Skeletal muscle cell (primary cell): Measurements from ENCODE around the gene GTF2IRD1.
"Not testable (repeated sequence)": the region's sequence is repeated elsewhere in the genome, so short reads cannot be mapped to it uniquely, and the experiment has no call there.

Source experiments
- DNase-seq: peaks from one replicate; pipeline ENCODE4 v3.0.0-alpha.2; 2010; ENCODE audit warnings: low read depth
- H3K4me3 ChIP-seq: 2 replicates; pipeline ENCODE4 v1.5.1; 2011; ENCODE audit warnings: low read depth, mild to moderate bottlenecking, control low read depth, low read length, moderate library complexity

Gene GTF2IRD1

GRCh38 chr7:74505471-74506324 is 52.0 kb downstream of the GTF2IRD1 start:
- H3K4me3 ChIP-seq, result no peak overlapping the region
- no peak for DNase-seq

DNA sequence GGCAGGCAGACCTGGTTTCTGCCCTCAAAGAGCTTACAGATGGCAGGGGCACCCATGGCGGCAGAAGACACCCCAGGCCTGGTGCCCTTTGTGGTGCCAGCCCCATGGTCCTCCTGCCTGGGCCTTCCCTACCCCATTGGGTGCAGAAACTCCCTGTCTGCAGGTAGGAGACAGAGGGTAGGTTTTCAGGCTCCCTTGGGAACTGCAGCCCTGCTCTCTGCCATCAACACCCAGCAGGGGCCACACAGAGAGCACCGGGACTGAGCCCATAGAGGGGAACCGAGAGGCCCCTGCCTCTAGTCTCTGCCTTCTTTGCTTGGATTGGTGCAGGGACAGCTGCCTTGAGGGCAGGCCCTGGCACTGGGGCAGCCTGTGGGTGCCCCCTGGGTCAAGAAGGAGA is 52.6 kb downstream of the GTF2IRD1 start:
- no peak overlapping the region for H3K4me3 ChIP-seq
- DNase-seq, result no peak

DNA sequence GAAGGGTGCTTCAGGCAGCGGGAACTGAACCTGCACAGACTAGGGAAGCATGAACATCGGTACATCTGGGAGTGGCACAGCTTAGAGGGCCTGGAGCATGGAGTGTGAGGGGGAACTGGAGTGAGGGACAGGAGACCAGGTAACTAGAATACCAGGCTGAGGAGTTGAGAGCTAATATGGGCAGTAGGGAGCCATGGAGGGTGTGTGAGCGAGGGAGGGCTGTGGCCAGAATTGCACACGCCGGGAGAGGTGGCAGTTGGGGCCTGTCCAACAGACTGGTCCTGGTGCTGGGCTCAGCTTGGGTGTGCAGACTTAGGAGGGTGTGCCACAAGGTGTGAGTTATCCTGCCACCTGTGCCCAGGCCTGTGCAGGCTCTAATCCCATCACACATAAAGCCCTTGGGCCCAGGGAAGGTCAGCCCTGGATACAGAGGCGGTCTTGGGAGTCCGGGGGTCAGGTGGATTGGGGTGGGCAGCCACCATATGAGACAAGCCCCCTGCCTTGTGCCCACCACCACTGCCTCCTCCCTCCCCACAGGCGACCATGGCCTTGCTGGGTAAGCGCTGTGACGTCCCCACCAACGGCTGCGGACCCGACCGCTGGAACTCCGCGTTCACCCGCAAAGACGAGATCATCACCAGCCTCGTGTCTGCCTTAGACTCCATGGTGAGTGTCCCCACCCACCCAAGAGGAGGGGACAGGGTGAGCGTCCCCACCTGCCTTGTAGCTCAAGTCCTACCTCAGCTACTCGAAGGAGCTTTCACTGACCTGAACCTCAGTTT is 54.0 kb downstream of the GTF2IRD1 start:
- DNase-seq, result no peak

DNA sequence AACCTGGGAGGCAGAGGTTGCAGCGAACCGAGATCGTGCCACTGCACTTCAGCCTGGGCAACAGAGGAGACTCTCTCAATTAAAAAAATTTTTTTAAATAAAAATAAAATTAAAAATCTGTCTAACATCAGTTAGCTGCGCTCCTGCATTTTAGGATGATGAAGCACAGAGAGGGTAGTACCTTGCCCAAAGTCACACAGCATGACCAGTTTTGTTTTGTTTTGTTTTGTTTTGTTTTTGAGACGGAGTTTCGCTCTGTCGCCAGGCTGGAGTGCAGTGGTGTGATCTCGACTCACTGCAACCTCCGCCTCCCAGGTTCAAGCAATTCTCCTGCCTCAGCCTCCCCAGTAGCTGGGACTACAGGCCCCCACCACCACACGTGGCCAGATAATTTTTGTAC is 55.7 kb downstream of the GTF2IRD1 start:
- not testable (repeated sequence) for H3K4me3 ChIP-seq, DNase-seq

More for the DNA sequence above, 54.0 kb downstream of the GTF2IRD1 start:
- H3K4me3 ChIP-seq, result no peak overlapping the region

DNA sequence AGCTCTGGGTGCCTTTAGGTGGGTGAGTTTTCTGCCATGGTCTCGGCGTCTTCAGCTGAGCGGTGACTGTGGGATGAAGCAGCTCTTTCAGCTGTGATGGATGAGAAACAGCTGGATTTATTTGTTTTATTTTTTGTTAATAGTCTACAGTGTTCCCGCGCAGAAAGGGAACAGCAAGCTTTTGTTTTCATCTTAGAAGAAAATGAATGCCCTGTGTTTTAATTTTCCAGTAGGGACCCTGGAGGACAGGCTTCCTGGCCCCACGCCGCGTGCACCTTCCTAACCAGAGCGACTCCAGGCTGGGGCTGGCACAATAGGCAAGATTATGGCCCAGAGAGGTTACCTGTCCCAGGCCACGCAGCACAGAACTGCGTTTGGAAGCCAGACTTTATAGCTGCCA is 57.6 kb downstream of the GTF2IRD1 start:
- no peak for DNase-seq
- H3K4me3 ChIP-seq, result no peak overlapping the region

- H3K4me3 ChIP-seq, result no peak overlapping the region
- no peak for DNase-seq
Observed at GRCh38 chr7:74512762-74513161, 59.1 kb downstream of the GTF2IRD1 start.

- H3K4me3 ChIP-seq, result no peak overlapping the region
- DNase-seq, result no peak
Observed at GRCh38 chr7:74514131-74514591, 60.5 kb downstream of the GTF2IRD1 start.

- no peak for DNase-seq
- H3K4me3 ChIP-seq, result no peak overlapping the region
Observed at GRCh38 chr7:74515276-74515675, 61.6 kb downstream of the GTF2IRD1 start.

GRCh38 chr7:74516214-74516613 is 62.5 kb downstream of the GTF2IRD1 start:
- H3K4me3 ChIP-seq, result no peak overlapping the region
- no peak for DNase-seq

GRCh38 chr7:74518041-74518440 is 64.3 kb downstream of the GTF2IRD1 start:
- no peak overlapping the region for H3K4me3 ChIP-seq
- DNase-seq, result no peak

- no peak for DNase-seq
- H3K4me3 ChIP-seq, result no peak overlapping the region
Observed at GRCh38 chr7:74518654-74519053, 64.9 kb downstream of the GTF2IRD1 start.

- no peak for DNase-seq
- H3K4me3 ChIP-seq, result no peak overlapping the region
Observed at GRCh38 chr7:74519395-74519794, 65.7 kb downstream of the GTF2IRD1 start.

GRCh38 chr7:74521855-74522254 is 68.1 kb downstream of the GTF2IRD1 start:
- H3K4me3 ChIP-seq, result no peak overlapping the region
- no peak for DNase-seq

- no peak overlapping the region for H3K4me3 ChIP-seq
Observed at GRCh38 chr7:74522281-74522905, 68.7 kb downstream of the GTF2IRD1 start.

GRCh38 chr7:74523015-74523414 is 69.3 kb downstream of the GTF2IRD1 start:
- H3K4me3 ChIP-seq, result no peak overlapping the region
- no peak for DNase-seq

More at GRCh38 chr7:74522281-74522905, 68.7 kb downstream of the GTF2IRD1 start:
- DNase-seq, result no peak

DNA sequence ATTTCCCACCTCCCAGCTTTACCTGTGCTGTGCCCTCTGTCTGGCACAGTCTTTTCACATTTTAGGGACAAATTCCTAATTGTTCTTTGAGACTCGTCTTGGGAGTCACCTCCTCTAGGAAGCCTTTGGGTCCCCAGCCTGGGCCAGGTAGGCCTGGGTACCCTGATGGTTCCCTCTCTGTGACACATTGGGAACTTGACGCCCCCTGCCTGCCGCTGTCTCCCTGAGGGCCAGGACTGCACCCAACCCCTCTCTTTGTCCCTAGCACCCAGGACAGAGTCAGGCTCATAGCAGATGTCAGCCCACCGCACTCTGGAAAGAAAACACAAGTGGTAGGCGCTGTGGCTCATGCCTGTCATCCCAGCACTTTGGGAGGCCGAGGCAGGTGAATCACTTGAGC is 71.4 kb downstream of the GTF2IRD1 start:
- no peak for DNase-seq
- H3K4me3 ChIP-seq, result no peak overlapping the region

GRCh38 chr7:74525881-74526280 is 72.2 kb downstream of the GTF2IRD1 start:
- no peak for DNase-seq
- H3K4me3 ChIP-seq, result no peak overlapping the region

- no peak for DNase-seq
- no peak overlapping the region for H3K4me3 ChIP-seq
Observed at GRCh38 chr7:74526780-74527179, 73.1 kb downstream of the GTF2IRD1 start.

DNA sequence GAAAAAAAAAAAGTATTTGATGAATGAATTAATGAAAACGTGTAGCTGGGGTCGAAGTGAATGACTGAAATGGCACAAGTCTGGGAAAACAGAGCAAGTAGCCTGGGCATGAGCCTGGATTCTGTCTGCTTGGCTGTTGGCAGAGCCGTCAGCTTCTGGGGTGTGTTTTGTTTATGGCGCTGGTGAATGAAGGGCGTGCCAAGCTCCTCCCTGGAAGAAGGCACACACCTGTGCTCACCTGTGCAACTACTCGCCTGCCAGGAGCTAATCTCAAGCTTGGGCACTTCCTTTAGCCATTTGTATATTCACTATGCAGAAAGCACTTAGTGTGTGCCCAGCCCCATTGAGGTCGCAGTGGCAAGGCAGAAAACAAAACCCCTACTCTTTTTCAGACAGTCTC is 74.1 kb downstream of the GTF2IRD1 start:
- no peak for DNase-seq
- H3K4me3 ChIP-seq, result no peak overlapping the region

GRCh38 chr7:74528773-74529172 is 75.1 kb downstream of the GTF2IRD1 start:
- DNase-seq, H3K4me3 ChIP-seq: not testable (repeated sequence)
